ENCODE results near the gene NUAK1. TPM values are rescaled to one million over a fixed set of nuclear protein-coding genes. Genes with fewer than 3 reads are reported as not detected.

NUAK1 gene
- polyA plus RNA-seq, 1 donor, result 9.7 TPM

DNA sequence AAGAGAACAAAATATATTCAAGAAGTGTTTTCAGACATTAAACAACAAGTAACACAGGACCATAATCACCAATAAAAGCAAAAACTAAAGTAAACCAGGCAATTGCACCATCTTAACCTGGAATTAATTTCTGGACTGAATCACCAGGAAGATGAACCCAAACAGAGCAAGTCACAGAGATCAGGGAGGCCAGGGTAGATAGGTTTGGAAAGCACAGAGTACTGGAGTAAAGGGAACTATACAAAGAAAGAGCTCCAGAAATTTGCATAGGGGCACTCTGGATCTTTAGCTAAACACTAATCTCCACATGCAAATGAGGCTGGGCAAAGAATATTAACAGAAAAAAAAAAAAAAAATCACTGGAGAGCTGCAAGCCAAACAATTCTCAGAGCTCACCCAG is 84.7 kb downstream of the NUAK1 start:
- DNase-seq, result no peak

- no peak for DNase-seq
Measured at GRCh38 chr12:106051853-106052531, 86.8 kb downstream of the NUAK1 start.

DNA sequence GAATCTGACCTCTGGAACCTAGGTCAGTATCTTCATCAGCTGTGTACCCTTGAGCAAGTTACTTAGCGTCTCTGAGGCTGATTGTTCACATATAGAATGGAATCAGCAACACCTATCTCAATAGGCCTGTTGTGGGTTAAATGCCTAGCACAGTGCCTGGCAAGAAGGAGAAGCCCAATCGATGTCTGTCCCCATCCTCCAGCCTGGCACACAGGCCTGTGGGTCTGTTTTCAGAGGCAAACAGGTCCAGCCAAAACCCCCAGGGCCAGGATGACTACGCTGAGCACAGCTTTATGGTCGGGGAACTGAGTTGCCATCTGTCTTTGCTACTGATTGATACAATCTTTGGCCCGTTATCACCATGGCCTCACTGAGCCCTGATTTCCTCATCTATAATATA is 89.2 kb downstream of the NUAK1 start:
- no peak for DNase-seq

DNA sequence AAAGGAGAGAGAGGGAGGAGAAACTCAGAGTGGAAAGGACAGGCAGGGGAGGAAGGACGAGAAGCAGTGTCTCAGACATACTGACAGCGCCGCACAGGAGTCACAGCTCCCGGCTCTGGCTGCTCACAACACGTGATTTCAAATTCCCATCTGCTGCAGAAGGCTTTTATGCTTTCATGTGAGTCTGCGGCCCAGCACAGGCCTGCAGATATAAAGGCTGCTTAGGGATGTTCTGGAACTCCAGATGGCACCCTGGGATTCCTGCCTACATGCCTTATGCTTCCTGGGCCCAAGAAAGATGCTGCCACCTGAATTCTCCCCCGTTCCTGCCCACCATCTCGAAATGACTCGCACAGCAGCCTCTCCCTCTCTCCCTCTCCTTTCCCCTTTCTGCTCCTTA is 89.6 kb downstream of the NUAK1 start:
- no peak for DNase-seq

DNA sequence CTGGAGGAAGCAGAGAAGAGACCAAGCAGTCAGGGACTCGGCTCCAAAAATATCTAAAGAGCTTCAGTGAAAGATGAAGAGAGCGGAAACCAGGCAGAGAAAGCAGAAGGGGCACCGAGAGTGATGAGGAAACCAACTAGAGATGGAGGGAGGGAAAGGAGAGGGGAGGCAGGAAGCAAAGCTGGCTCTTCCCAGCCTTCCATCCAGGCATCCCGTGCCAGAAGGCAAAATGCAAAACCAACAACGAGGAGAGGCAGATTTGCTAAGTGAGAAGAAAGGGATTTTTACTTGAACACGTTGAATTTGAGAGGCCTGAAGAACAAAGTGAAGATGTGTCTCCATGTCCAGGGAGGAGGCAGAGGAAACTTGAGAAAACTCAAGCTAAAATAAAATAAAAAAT is 90.1 kb downstream of the NUAK1 start:
- DNase-seq, result no peak

GRCh38 chr12:106048016-106048415 is 90.7 kb downstream of the NUAK1 start:
- DNase-seq, result no peak

DNA sequence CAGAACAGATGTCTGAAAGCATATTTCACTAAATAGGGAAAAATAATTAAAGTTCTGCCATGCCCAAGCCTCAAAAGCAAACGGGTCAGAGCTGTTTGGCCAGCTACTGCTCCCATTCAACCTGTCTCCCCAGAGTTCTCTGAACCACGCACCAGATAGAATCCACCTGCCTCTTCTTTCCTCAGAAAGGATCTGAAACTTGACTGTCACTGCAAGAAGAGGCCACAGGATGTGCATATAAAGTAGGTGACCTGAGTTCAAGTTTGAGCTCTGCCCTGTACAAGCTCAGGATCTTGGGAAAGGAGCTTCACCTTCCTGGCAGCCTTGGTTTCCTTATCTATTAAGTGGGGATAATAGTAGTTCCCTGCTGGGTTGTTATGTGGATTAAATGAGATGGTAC is 91.8 kb downstream of the NUAK1 start:
- no peak for DNase-seq

DNA sequence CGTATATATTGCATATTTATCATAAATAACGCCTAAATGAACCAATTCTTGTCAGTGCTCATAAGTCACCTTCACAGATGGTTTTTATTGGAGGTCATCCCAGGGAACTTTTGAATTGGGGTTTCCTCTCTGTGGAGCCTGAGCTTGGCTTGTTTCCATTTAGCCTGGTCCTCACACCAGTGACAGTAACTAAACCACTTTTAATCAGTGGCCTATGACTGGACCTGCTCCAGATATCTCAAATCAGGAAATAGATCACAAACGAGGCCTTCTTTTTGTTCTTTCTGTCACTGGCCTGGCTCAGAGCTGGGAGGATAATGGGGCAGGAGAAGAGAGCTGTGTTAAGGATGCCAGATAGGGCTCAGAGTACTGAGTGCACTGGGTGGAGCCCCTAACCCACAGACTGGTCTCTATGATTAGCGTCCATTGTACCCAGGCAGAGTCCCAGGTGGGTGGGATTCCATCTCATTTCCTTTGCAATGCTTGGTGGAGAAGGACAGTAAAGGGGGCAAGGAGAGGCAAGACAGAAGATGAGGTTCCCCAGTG is 92.4 kb downstream of the NUAK1 start:
- no peak for DNase-seq

GRCh38 chr12:106045251-106045674 is 93.5 kb downstream of the NUAK1 start:
- DNase-seq, result no peak

DNA sequence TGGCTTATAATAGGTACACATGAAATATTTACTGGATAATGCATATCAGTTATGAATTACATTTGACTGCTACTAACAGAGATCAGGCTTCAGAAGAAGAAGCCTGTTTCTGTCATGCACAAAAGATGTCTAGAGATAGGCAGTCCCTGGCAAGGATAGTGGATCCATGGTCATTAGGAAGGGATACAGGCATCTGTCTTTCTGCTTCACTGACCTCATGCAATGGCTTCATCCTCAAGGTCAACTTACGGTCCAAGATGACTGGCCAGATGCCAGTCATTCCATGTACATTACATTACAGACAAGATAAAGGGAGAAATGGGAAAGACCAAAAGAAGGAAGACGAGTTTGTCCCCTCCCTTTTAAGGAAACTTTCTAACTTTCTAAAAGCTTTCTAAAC is 94.0 kb downstream of the NUAK1 start:
- DNase-seq, result no peak

GRCh38 chr12:106042037-106042436 is 96.7 kb downstream of the NUAK1 start:
- DNase-seq, result no peak

DNA sequence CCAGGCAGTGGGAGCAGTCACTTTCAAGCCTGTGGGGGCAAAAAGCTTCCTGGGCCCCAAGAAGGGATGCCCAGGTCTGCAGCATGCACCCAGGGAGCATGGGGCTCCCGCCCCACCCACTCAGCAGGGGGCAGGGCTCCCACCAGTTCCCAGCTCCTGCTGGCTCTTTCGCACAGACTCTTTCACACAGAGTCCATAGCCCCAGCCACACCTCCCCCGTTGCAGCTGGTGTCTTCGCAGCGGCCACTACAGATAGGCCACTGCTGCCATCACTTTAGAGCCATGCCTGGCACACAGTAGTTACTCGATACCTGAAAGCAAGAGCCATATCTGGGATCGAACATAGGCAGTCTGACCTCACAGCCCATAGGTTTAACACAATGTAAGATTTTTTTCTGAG is 98.2 kb downstream of the NUAK1 start:
- no peak for DNase-seq

GRCh38 chr12:106039646-106040404 is 98.9 kb downstream of the NUAK1 start:
- no peak for DNase-seq

DNA sequence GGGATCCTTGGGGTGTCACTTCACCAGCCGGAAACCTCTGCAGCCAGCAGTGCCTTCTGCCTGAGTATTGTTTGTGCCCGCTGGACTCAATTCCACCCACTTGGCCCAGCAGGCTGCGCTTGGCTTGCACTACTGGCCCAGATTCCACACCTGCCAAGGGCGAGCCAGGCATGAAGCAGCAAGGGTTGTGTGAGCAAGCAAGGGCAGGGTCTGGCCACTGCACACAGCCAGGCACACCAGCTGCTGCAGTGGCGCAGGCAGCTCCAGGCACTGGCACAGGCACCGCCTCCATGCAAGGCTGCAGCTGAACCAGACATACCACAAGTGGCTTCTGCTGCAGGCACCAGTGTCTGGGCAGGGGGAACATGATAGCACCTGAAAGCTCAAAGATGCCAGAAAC is 99.5 kb downstream of the NUAK1 start:
- DNase-seq, result no peak

DNA sequence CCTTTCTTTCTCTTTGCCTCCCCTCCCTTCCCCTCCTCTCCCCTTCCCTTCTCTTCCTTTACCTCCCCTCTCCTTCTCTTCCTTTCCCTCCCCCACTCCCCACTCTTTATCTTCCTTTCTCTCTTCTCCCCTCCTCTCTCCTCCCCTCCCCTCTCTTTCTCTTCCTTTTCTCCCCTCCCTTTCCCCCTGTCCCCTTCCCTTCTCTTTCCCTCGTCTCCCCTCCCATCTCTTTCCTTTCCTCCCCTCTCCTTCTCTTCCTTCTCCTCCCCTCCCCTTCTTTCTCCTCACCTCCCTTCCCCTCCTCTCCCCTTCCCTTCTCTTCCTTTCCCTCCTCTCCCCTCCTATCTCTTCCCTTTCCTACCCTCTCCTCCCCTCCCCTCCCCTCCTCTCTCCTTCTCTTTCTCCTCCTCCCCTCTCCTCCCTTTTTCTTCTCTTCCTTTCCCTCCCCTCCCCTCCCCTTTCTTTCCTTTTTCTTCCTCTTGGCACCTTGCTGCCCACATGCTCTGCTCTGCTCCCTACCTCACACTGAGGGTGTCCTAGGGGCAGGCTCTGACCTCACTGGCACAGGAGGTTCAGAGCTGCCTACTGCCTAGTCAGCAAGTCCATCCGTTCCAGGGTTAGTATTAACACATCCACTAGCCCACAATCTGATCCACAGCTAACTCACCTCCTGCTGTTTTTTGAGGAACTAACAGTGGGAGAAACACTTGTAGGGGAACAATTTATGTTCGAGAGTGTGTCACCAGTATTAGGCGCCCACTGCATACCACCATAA is 101.0 kb downstream of the NUAK1 start:
- DNase-seq, result no peak

GRCh38 chr12:106035421-106035820 is 103.3 kb downstream of the NUAK1 start:
- no peak for DNase-seq

DNA sequence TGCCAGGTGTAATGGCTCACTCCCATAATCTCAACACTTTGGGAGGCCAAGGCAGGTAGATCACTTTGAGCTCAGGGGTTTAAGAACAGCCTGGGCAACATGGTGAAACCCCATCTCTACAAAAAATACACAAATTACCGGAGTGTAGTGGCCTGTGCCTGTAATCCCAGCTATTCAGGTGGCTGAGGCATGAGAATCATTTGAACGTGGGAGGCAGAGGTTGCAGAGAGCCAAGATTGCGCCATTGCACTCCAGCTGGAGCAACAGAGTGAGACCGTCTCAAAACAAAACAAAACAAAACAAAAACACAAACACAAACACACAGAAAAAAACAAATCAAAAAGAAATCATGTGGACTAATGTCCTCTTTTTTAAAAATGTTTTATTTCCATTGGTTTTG is 104.4 kb downstream of the NUAK1 start:
- no peak for DNase-seq

GRCh38 chr12:106033161-106033675 is 105.5 kb downstream of the NUAK1 start:
- no peak for DNase-seq

- no peak for DNase-seq
Measured at GRCh38 chr12:106032623-106032925, 106.2 kb downstream of the NUAK1 start.

DNA sequence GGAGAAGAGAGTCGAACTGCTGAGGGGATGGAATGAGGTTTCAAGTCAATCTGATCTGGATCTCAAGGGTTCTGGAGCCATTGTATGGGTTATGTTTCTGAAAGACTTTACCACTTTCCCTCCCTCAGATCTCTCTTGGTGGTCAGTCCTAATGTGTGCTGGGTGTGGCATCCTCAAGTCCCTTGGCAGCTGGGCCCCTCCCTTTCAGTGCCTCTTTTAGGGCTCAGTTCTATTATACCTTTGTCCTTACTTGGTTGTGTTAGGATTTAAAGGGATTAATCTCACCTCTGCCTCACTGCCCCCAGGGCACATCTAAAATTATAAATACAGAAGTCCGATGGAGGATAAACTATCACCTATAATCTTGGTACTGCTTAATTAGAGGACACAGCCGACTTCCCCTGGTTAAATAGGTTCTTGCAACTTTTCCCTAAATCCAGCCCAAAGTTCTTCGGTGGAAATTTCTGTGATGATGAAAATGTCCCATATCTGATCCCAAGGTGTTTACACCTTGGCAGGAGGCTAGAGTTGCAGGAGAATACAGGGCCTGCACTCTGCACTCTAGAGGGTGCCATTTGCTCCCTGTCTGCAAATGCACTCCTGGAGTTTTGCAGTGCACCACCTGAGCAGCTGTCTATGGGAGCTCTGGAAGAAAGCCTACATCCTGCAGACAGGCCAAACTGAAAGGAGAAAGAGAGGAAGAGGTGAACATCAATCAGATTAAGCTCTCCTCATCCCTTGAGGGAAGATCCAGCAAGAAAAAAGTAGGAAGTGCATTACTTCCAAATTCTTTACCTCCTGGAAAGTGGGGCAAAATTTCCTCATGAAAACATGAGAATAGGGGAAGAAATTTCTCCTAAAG is 106.8 kb downstream of the NUAK1 start:
- DNase-seq, result no peak

DNA sequence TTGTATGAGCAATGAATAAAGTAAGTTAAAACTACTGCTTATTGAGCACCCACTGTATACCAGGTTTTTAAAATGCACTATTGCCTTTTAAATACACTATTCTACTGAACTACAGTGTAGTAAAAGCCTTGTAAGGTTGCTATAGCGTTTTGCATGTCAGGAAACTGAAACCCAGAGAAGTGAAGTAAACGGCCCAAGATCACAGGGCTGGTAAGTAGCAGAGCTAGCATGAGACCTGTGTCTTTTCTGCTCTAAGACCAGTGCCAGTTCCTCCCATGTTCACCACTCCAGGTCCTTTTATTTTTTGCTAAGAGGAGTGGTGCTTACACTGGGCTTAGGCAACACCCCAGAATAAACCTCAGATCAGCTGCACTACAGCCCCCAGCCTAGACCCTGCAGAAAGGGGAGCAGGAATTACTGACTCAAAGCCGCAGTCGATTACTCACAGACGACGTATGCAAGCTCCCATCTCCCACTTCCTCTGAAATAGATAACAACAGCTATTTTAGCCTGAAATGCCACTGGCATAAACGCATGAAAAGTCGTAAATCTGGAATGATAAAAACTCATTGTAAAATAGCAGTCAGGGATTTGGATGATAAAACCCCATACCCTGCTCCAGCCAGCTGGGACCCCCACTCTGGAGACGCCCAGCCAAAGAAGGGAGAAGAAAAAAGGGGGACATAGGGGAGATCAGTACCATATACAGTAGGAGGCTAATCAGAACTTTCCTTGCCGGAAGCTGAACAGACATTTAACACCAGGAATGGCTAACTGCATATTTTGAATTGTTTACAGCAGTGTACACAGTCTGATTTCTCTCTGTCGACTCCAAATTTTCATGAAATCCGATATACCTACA is 108.3 kb downstream of the NUAK1 start:
- no peak for DNase-seq
